IMR-90 (cell line): ENCODE data around the gene SLC39A8. TPM values are rescaled to one million over a fixed set of nuclear protein-coding genes. Genes with fewer than 3 reads are reported as not detected.

Source experiments
- ATAC-seq: fragments of 200-7000 bp; cut with Tn5 transposase; 2 replicates; pipeline ENCODE4 v1.9.1; 2020; ENCODE audit warnings: low read depth, mild to moderate bottlenecking, moderate library complexity
- BruUV-seq: library from RNA; stranded (reverse); fragments of 400-500 nt; replicated peaks from 2 replicates; lab custom pipeline; 2021; lab: Mats Ljungman, UMichigan
- CTCF ChIA-PET: fragments of 300-600 bp; formaldehyde crosslinking; extraction: SDS; loops from one replicate; lab custom pipeline; 2021; ENCODE audit warnings: antibody characterized with exemption; lab: Yijun Ruan, JAX
- POLR2A ChIA-PET: fragments of 300-600 bp; sonication (Branson Sonifier 250); formaldehyde crosslinking; loops from one replicate; lab custom pipeline; 2022; ENCODE audit warnings: antibody characterized with exemption; ENCODE audit not compliant: unreplicated experiment; lab: Charles Lee
- DNase-seq: peaks from one replicate; pipeline ENCODE4 v3.0.0; 2013
- H2AFZ ChIP-seq: replicated peaks from 2 replicates; pipeline ENCODE3; 2013; ENCODE audit warnings: low read length, mild to moderate bottlenecking; ENCODE audit not compliant: poor library complexity
- H2AK5ac ChIP-seq: 2 replicates; pipeline ENCODE4 v1.6.1; 2013; ENCODE audit warnings: low read depth, low read length, inconsistent platforms
- H2AK9ac ChIP-seq: replicated peaks from 2 replicates; pipeline ENCODE3; 2013; ENCODE audit warnings: mild to moderate bottlenecking, low read depth, low read length, moderate library complexity; ENCODE audit not compliant: poor library complexity
- H2BK120ac ChIP-seq: 2 replicates; pipeline ENCODE4 v1.6.1; 2013; ENCODE audit warnings: low read depth, low read length, inconsistent platforms
- H2BK15ac ChIP-seq: 3 replicates; pipeline ENCODE4 v1.6.1; 2013; ENCODE audit warnings: low read depth, low read length, inconsistent platforms
- H2BK20ac ChIP-seq: 2 replicates; pipeline ENCODE4 v1.6.1; 2013; ENCODE audit warnings: low read depth, mild to moderate bottlenecking, inconsistent platforms, low read length, moderate library complexity
- H2BK5ac ChIP-seq: 2 replicates; pipeline ENCODE4 v1.6.1; 2013; ENCODE audit warnings: mild to moderate bottlenecking, low read depth, low read length, inconsistent platforms; ENCODE audit not compliant: poor library complexity, severe bottlenecking
- H3K14ac ChIP-seq: replicated peaks from 2 replicates; pipeline ENCODE4 v1.6.1; 2013; ENCODE audit warnings: low read depth, low read length, inconsistent platforms
- H3K18ac ChIP-seq: 2 replicates; pipeline ENCODE4 v1.6.1; 2013; ENCODE audit warnings: low read depth, low read length, control low read depth
- H3K23ac ChIP-seq: 2 replicates; pipeline ENCODE4 v1.6.1; 2013; ENCODE audit warnings: low read depth, low read length, inconsistent platforms
- H3K27ac ChIP-seq: 2 replicates; pipeline ENCODE4 v1.5.1; 2013; ENCODE audit warnings: mild to moderate bottlenecking, control low read depth, low read length; ENCODE audit not compliant: insufficient read depth
- H3K27me3 ChIP-seq: 2 replicates; pipeline ENCODE4 v1.6.1; 2013; ENCODE audit warnings: low read length; ENCODE audit not compliant: control insufficient read depth, insufficient read depth
- H3K36me3 ChIP-seq: 2 replicates; pipeline ENCODE4 v1.6.1; 2013; ENCODE audit warnings: low read length, mixed read lengths; ENCODE audit not compliant: control insufficient read depth, insufficient read depth
- H3K4ac ChIP-seq: 2 replicates; pipeline ENCODE4 v1.6.1; 2013; ENCODE audit warnings: low read depth, low read length, inconsistent platforms
- H3K4me1 ChIP-seq: 2 replicates; pipeline ENCODE4 v1.6.1; 2013; ENCODE audit warnings: low read length, mixed read lengths; ENCODE audit not compliant: control insufficient read depth, insufficient read depth
- H3K4me2 ChIP-seq: 2 replicates; pipeline ENCODE4 v1.6.1; 2013; ENCODE audit warnings: low read depth, mild to moderate bottlenecking, control low read depth, low read length, moderate library complexity
- H3K4me3 ChIP-seq: 2 replicates; pipeline ENCODE4 v1.5.1; 2013; ENCODE audit warnings: low read depth, mild to moderate bottlenecking, control low read depth, low read length, moderate library complexity; ENCODE audit not compliant: insufficient read depth
- H3K56ac ChIP-seq: 2 replicates; pipeline ENCODE4 v1.6.1; 2013; ENCODE audit warnings: low read length, inconsistent platforms; ENCODE audit not compliant: insufficient read depth; ENCODE audit errors: extremely low read depth
- H3K79me1 ChIP-seq, 2 experiments: 2 replicates each; pipeline ENCODE4 v1.6.1; 2013; ENCODE audit warnings: low read length in 2 of 2, inconsistent platforms in 1 of 2, low read depth in 1 of 2
- H3K9ac ChIP-seq: 2 replicates; pipeline ENCODE4 v1.6.1; 2013; ENCODE audit warnings: low read depth, low read length, control low read depth
- H3K9me1 ChIP-seq: 2 replicates; pipeline ENCODE4 v1.6.1; 2013; ENCODE audit warnings: low read length, inconsistent platforms; ENCODE audit not compliant: insufficient read depth
- H3K9me3 ChIP-seq: 2 replicates; pipeline ENCODE4 v1.6.1; 2013; ENCODE audit warnings: low read length; ENCODE audit not compliant: control insufficient read depth, insufficient read depth
- H4K20me1 ChIP-seq: 2 replicates; pipeline ENCODE4 v1.6.1; 2013; ENCODE audit warnings: low read length, inconsistent platforms; ENCODE audit not compliant: insufficient read depth
- H4K5ac ChIP-seq: 2 replicates; pipeline ENCODE4 v1.6.1; 2013; ENCODE audit warnings: mild to moderate bottlenecking, low read depth, low read length, control low read depth
- H4K8ac ChIP-seq, 2 experiments: 2 replicates each; pipeline ENCODE4 v1.6.1; 2013; ENCODE audit warnings: low read depth in 2 of 2, low read length in 2 of 2, control low read depth in 1 of 2, inconsistent platforms in 1 of 2
- H4K91ac ChIP-seq: 2 replicates; pipeline ENCODE4 v1.6.1; 2013; ENCODE audit warnings: low read depth, low read length, inconsistent platforms; ENCODE audit not compliant: insufficient read depth
- FOS ChIP-seq: fragments of 150-350 bp; IDR thresholded peaks from 2 replicates; pipeline ENCODE4 v1.6.1; 2016; ENCODE audit warnings: low read depth, low read length
- WGBS, 2 experiments: methylation state at CpG; one replicate each; pipeline versions ENCODE4 v1.1.5 to v1.1.7; 2013; ENCODE audit warnings: missing lambda C conversion rate in 2 of 2; ENCODE audit not compliant: insufficient read length in 1 of 2; ENCODE audit errors: extremely low coverage in 2 of 2; 5-methylcytosine and 5-hydroxymethylcytosine counted together
- dilution Hi-C: fragments of 300-500 bp; cut with HindIII; formaldehyde crosslinking; loops from one replicate; pipeline ENCODE4 v1.14.3; 2018; ENCODE audit warnings: low sequenced_read_pairs; ENCODE audit not compliant: unreplicated experiment
- in situ Hi-C: fragments of 300-500 bp; cut with MboI; formaldehyde crosslinking; loops from 3 replicates; pipeline ENCODE4 v1.14.3; 2019; ENCODE audit warnings: low sequenced_read_pairs, inconsistent platforms, mixed read lengths
- intact Hi-C: fragments of 100-400 bp; cut with micrococcal nuclease; formaldehyde crosslinking; loops from 2 replicates; pipeline ENCODE4 v1.10.0; 2022
- polyA plus RNA-seq, 3 experiments: library from polyadenylated mRNA; depleted of rRNA; stranded (reverse); fragments of >200 nt; gene quantifications; 2 replicates each; pipeline ENCODE4 v1.2.3, GENCODE V29; 2012; ENCODE audit warnings: low replicate concordance in 1 of 3
- total RNA-seq: library from RNA; depleted of rRNA; stranded (reverse); fragments of >200 nt; gene quantifications from 2 replicates; pipeline ENCODE4 v1.2.3, GENCODE V29; 2012
- TF ChIP-seq, protein P1 (sequence below): conservative IDR thresholded peaks from 2 replicates; pipeline ENCODE4 v1.5.1; 2012; ENCODE audit warnings: mild to moderate bottlenecking, low read depth, low read length, improper control_type of control experiment

SLC39A8 gene
- total and polyA plus RNA-seq, 2 of the 4 experiments (the other 2 are of a cell fraction) = 0.05 to 0.18 TPM

DNA sequence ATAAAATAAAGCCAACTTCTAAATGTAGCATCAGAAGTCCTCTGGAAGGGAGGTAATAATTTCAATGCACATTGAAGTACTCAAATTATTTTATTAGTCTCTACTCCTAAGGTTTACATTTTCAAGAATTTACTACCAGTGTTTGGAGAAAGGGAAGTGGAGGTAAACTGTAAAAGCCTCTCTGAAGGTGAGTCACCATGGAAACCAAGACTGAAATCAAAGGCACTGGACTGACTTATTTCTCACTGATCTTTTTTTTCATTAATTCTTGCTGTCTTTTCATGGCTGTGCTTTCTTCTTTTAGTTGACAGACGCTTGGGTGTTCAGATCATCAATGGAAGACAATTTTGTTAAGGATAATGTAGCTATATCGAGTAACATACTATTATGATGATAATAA lies 9.7 kb downstream of the SLC39A8 start:
- Histone ChIP-seq H3K27me3 (no peaks in the 10 kb centered on the region), H4K8ac (no peak overlapping the region), H2BK20ac (no peak overlapping the region), H2AK9ac (no peak overlapping the region), H3K4ac (no peak overlapping the region), H3K4me3 (no peak overlapping the region), H2BK5ac (no peak overlapping the region), H4K91ac (no peak overlapping the region), H2BK15ac (no peak overlapping the region), H3K14ac (no peak overlapping the region), H3K79me1 (no peaks in the 10 kb centered on the region), H3K9ac (no peak overlapping the region), H3K4me2 (no peak overlapping the region), H2BK120ac (no peak overlapping the region), H3K9me3 (no peaks in the 10 kb centered on the region), H2AK5ac (no peak overlapping the region), H4K20me1 (no peaks in the 10 kb centered on the region), H3K18ac (no peak overlapping the region), H3K4me1 (no peaks in the 10 kb centered on the region), H4K5ac (no peak overlapping the region), H3K9me1 (no peaks in the 10 kb centered on the region), H3K23ac (no peak overlapping the region), H3K27ac (no peak overlapping the region), H3K36me3 (no peaks in the 10 kb centered on the region), H3K56ac (no peak overlapping the region), H2AFZ (no peak overlapping the region)
- in situ Hi-C loops (no loop called here), dilution Hi-C loops (no loop called here), intact Hi-C loops (no loop called here)
- DNase-seq (no peak), ATAC-seq (no peak)
- POLR2A ChIA-PET = no interaction called here
- BruUV-seq = no TSS peak
- CTCF ChIA-PET = no interaction called here
- no peak for TF ChIP-seq FOS
- TF ChIP-seq, protein P1, sequence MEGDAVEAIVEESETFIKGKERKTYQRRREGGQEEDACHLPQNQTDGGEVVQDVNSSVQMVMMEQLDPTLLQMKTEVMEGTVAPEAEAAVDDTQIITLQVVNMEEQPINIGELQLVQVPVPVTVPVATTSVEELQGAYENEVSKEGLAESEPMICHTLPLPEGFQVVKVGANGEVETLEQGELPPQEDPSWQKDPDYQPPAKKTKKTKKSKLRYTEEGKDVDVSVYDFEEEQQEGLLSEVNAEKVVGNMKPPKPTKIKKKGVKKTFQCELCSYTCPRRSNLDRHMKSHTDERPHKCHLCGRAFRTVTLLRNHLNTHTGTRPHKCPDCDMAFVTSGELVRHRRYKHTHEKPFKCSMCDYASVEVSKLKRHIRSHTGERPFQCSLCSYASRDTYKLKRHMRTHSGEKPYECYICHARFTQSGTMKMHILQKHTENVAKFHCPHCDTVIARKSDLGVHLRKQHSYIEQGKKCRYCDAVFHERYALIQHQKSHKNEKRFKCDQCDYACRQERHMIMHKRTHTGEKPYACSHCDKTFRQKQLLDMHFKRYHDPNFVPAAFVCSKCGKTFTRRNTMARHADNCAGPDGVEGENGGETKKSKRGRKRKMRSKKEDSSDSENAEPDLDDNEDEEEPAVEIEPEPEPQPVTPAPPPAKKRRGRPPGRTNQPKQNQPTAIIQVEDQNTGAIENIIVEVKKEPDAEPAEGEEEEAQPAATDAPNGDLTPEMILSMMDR = no peak
- WGBS, 2 experiments = no CpG with 5 or more reads among the region's 2 CpGs
